SK-N-MC (cell line): ENCODE measurements around the gene PLD1.

Source experiments
- EZH2 ChIP-seq: fragments of 200-600 bp; sonication (generic); IDR thresholded peaks from one replicate; pipeline ENCODE4 v1.6.1; 2017; ENCODE audit warnings: antibody characterized with exemption
- POLR2AphosphoS5 ChIP-seq: IDR thresholded peaks from 2 replicates; pipeline ENCODE4 v1.6.1; 2012; ENCODE audit warnings: mild to moderate bottlenecking, low read depth, low read length, borderline replicate concordance

DNA sequence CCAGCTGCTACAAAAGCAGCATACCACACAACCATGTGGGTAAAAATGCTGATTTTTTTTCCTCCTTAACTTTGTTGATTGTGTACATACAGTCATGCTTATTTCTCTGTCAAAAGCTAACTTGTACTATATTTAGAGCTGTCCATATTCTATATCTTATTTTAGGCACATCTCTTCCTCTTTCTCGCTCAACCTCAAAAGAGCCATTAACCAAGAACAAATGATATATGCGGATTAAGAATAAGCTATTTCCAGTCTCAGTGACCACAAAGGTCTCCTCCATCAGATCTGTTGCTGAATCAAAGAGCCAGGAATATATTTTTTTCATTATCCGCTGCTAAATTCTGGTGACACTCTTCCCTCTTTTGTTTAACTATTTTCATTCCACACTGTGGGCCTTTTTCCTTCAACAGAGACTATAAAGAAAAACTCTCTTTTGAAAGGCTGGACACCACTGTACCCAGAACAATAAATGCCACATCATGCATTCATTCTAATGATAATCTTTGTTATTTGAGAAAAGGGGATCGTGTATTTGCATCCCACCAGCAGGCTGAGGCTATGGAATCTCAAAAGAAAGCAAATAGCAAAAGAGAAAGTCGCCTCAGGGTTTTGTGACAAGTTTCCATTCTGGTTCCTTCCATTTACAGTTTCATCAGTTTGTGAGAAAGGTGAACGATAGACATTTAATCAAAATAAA, 40.8 kb upstream of the PLD1 start:
- no peak for TF ChIP-seq EZH2
- TF ChIP-seq POLR2AphosphoS5, result no peak
